ENCODE data around the gene EDEM3.
A peak's percentile ranks its signal among the peaks of the same experiment; 100 is the strongest.
"Not testable (repeated sequence)": the region's sequence is repeated elsewhere in the genome, so short reads cannot be mapped to it uniquely, and the experiment has no call there.

EDEM3 gene

GRCh38 chr1:184769241-184769640 is 14.6 kb upstream of the EDEM3 start:
- no peak for DNase-seq (ENCODE audit: low read depth, low spot score)

- DNase-seq (ENCODE audit: low read depth, low spot score): no peak
Observed at GRCh38 chr1:184768467-184768866, 13.8 kb upstream of the EDEM3 start.

- DNase-seq (ENCODE audit: low read depth, low spot score): no peak
Observed at GRCh38 chr1:184767591-184767990, 12.9 kb upstream of the EDEM3 start.

GRCh38 chr1:184764483-184764882 is 9.8 kb upstream of the EDEM3 start:
- no peak for DNase-seq (ENCODE audit: low read depth, low spot score)

GRCh38 chr1:184763520-184763919 is 8.9 kb upstream of the EDEM3 start:
- not testable (repeated sequence) for DNase-seq (ENCODE audit: low read depth, low spot score)

- DNase-seq (ENCODE audit: low read depth, low spot score): no peak
Observed at GRCh38 chr1:184761969-184762485, 7.4 kb upstream of the EDEM3 start.

- no peak for DNase-seq (ENCODE audit: low read depth, low spot score)
Observed at GRCh38 chr1:184759651-184760050, 5.0 kb upstream of the EDEM3 start.

- DNase-seq (ENCODE audit: low read depth, low spot score): no peak
Observed at GRCh38 chr1:184759112-184759511, 4.5 kb upstream of the EDEM3 start.

GRCh38 chr1:184757891-184758290 is 3.2 kb upstream of the EDEM3 start:
- no peak for DNase-seq (ENCODE audit: low read depth, low spot score)

- DNase-seq (ENCODE audit: low read depth, low spot score): no peak
Observed at GRCh38 chr1:184757406-184757805, 2.7 kb upstream of the EDEM3 start.

GRCh38 chr1:184755226-184756065 is 788 bp upstream of the EDEM3 start:
- DNase-seq (ENCODE audit: low read depth, low spot score): peak; percentile 17

GRCh38 chr1:184753608-184754475 is 816 bp downstream of the EDEM3 start:
- no peak for DNase-seq (ENCODE audit: low read depth, low spot score)

- no peak for DNase-seq (ENCODE audit: low read depth, low spot score)
Observed at GRCh38 chr1:184753117-184753516, 1.5 kb downstream of the EDEM3 start.

- no peak for DNase-seq (ENCODE audit: low read depth, low spot score)
Observed at GRCh38 chr1:184752656-184753055, 2.0 kb downstream of the EDEM3 start.

- no peak for DNase-seq (ENCODE audit: low read depth, low spot score)
Observed at GRCh38 chr1:184748740-184749139, 5.9 kb downstream of the EDEM3 start.

- DNase-seq (ENCODE audit: low read depth, low spot score): no peak
Observed at GRCh38 chr1:184747089-184747955, 7.3 kb downstream of the EDEM3 start.

GRCh38 chr1:184745929-184746638 is 8.6 kb downstream of the EDEM3 start:
- no peak for DNase-seq (ENCODE audit: low read depth, low spot score)

- no peak for DNase-seq (ENCODE audit: low read depth, low spot score)
Observed at GRCh38 chr1:184745110-184745509, 9.5 kb downstream of the EDEM3 start.

- DNase-seq (ENCODE audit: low read depth, low spot score): no peak
Observed at GRCh38 chr1:184743062-184743756, 11.4 kb downstream of the EDEM3 start.

- DNase-seq (ENCODE audit: low read depth, low spot score): no peak
Observed at GRCh38 chr1:184740344-184740743, 14.3 kb downstream of the EDEM3 start.
